HG03045 (cell line): ENCODE results near the gene TAS2R3.
A peak's percentile ranks its signal among the peaks of the same experiment; 100 is the strongest.

Experiments used
- ATAC-seq: cut with Tn5 transposase; IDR thresholded peaks from one replicate; pipeline ENCODE4 v1.9.1; 2021; ENCODE audit warnings: mild to moderate bottlenecking, moderate library complexity; ENCODE audit not compliant: unreplicated experiment

Gene TAS2R3

GRCh38 chr7:141785706-141786552 is 22.0 kb downstream of the TAS2R3 start:
- ATAC-seq: peak; percentile 60

- no peak for ATAC-seq
These were observed 24.4 kb downstream of the TAS2R3 start for GRCh38 chr7:141788296-141788695.

- no peak for ATAC-seq
These were observed 26.0 kb downstream of the TAS2R3 start, which contains the start of gene TAS2R5 for GRCh38 chr7:141789917-141790316. TAS2R5 (plus strand) TSS chr7:141790217; CDS start chr7:141790362, 145 bp downstream.

- no peak for ATAC-seq
These were observed 28.6 kb downstream of the TAS2R3 start for GRCh38 chr7:141792526-141792925.
